ENCODE data around the gene PLXND1.

DNA sequence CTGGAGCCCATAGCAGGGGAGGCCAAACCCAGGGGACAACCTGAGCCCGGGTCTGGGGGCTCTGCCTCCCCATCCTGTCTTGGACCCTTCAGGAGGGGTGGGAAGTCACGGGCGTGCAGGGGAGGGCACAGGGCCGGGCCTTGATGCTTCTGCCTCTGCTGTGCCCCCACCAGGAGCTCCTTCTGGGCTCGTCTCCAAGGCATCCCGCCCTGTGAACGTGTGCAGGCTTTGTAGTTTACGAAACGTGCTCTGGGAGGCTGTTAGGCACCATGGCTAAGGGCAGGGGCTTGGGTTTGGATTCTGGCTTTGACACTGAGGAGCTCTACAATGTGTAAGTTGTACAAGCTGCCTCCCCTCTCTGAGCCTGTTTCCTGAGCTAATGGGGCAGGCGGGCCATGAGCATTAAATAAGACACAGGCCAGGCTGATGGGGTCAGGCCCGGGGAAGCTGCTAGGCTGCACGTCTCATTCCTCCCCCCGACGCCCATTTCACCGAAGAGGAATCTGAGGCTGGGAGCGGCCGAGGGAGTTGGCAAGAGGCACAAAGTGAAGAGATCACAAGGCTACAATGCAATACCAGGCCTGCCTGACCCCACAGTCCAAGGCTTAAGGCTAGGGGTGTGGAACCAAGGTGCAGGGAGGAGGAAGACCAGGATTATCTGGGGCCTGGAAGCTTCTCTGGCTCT, 19.6 kb downstream of the PLXND1 start:
- TF ChIP-seq EZH2 (IDR thresholded peaks at IDR 0.05) = no peak
- TF ChIP-seq FOXP2 (optimal IDR thresholded peaks at IDR 0.05; ENCODE audit: control extremely low read depth, extremely low read length, insufficient read depth) = no peak
